ENCODE measurements around the gene ING1. TPM values are rescaled to one million over a fixed set of nuclear protein-coding genes. Genes with fewer than 3 reads are reported as not detected.

Gene ING1
- total and polyA plus RNA-seq, 8 donors: 9.3 to 24.3 (median 21.7) TPM

DNA sequence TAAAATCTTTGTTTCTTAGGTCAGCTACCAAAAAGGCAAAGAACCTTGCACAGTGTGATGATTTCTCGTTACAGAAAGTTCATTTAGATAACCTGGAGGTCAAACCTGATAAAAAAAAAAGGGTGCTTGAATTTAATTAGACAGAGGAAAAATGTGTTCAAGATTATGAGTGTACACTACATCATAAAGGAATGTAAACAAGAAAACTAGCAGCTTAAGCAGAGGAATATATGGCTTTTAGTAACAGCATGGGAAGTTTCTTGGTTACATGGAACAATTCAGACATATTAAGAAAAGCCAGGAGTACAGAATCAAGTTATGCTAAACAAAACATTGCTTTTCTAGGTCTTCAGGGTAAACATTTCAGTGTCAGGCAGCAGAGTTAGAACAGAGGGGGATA is 32.9 kb downstream of the ING1 start:
- H3K27ac ChIP-seq: no peak overlapping the region
- peaks cover 0 to 22% of the 10 kb centered on the region in 2 donors for H3K9me3 ChIP-seq
- DNase-seq (no peak), ATAC-seq (no peak)
- no peaks in the 10 kb centered on the region for H3K27me3 ChIP-seq
- intact Hi-C loops (cut with DNase I): no loop called here
- no peaks in the 10 kb centered on the region for H3K36me3 ChIP-seq
- TF ChIP-seq, protein P1, sequence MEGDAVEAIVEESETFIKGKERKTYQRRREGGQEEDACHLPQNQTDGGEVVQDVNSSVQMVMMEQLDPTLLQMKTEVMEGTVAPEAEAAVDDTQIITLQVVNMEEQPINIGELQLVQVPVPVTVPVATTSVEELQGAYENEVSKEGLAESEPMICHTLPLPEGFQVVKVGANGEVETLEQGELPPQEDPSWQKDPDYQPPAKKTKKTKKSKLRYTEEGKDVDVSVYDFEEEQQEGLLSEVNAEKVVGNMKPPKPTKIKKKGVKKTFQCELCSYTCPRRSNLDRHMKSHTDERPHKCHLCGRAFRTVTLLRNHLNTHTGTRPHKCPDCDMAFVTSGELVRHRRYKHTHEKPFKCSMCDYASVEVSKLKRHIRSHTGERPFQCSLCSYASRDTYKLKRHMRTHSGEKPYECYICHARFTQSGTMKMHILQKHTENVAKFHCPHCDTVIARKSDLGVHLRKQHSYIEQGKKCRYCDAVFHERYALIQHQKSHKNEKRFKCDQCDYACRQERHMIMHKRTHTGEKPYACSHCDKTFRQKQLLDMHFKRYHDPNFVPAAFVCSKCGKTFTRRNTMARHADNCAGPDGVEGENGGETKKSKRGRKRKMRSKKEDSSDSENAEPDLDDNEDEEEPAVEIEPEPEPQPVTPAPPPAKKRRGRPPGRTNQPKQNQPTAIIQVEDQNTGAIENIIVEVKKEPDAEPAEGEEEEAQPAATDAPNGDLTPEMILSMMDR (IDR thresholded peaks at IDR 0.05): no peak
- no peak overlapping the region for H3K4me3 ChIP-seq
- no peaks in the 10 kb centered on the region for H3K4me1 ChIP-seq

DNA sequence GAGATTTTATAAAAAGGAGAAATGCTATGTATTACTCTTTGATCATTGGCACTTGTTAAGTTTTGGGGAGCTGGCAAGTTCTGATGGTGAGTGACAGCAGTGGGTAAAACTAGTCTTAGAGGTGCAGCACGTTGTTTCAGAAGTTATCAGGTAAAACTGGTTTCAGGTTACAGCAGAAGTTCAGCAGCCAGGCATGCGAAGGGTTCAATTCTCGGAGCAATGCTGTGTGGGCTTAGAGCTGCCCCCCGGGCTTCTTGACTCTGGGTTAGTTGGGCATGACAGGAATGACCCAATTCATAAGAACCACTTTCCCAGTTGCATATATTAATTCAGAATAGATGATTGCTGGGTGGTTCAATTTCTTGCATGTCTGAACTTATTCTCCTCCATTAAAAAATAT is 34.8 kb downstream of the ING1 start:
- H3K27ac ChIP-seq: no peak overlapping the region
- no peaks in the 10 kb centered on the region for H3K27me3 ChIP-seq
- no peak for ATAC-seq
- TF ChIP-seq, protein P1 (IDR thresholded peaks at IDR 0.05): no peak
- no peaks in the 10 kb centered on the region for H3K36me3 ChIP-seq
- no peak for DNase-seq
- intact Hi-C loops (cut with DNase I): no loop called here
- H3K4me3 ChIP-seq: no peak overlapping the region
- H3K9me3 ChIP-seq: peaks cover 0 to 16% of the 10 kb centered on the region in 2 donors
- H3K4me1 ChIP-seq: no peaks in the 10 kb centered on the region

- intact Hi-C loops (cut with DNase I): no loop called here
- Histone ChIP-seq H3K36me3 (no peaks in the 10 kb centered on the region), H3K27me3 (no peaks in the 10 kb centered on the region), H3K4me1 (no peaks in the 10 kb centered on the region), H3K9me3 (peaks cover 0 to 3% of the 10 kb centered on the region in 2 donors), H3K27ac (no peak overlapping the region), H3K4me3 (no peak overlapping the region)
- ATAC-seq: no peak
- no peak for DNase-seq
- TF ChIP-seq, protein P1 (IDR thresholded peaks at IDR 0.05): no peak
Measured at GRCh38 chr13:110756219-110756631, 42.7 kb downstream of the ING1 start.

- DNase-seq (no peak), ATAC-seq (no peak)
- intact Hi-C loops (cut with DNase I): no loop called here
- TF ChIP-seq, protein P1 (IDR thresholded peaks at IDR 0.05): no peak
- no peaks in the 10 kb centered on the region for H3K4me1 ChIP-seq
- H3K9me3 ChIP-seq: no peaks in the 10 kb centered on the region
- no peaks in the 10 kb centered on the region for H3K27me3 ChIP-seq
- no peak overlapping the region for H3K4me3 ChIP-seq
- H3K27ac ChIP-seq: no peak overlapping the region
- H3K36me3 ChIP-seq: no peaks in the 10 kb centered on the region
Measured at GRCh38 chr13:110757296-110757695, 43.8 kb downstream of the ING1 start.

- H3K27me3 ChIP-seq: no peaks in the 10 kb centered on the region
- DNase-seq (no peak), ATAC-seq (no peak)
- no peak overlapping the region for H3K27ac ChIP-seq
- intact Hi-C loops (cut with DNase I): no loop called here
- H3K4me3 ChIP-seq: no peak overlapping the region
- no peaks in the 10 kb centered on the region for H3K4me1 ChIP-seq
- no peaks in the 10 kb centered on the region for H3K36me3 ChIP-seq
- TF ChIP-seq, protein P1 (IDR thresholded peaks at IDR 0.05): no peak
- H3K9me3 ChIP-seq: no peaks in the 10 kb centered on the region
Measured at GRCh38 chr13:110758195-110758805, 44.8 kb downstream of the ING1 start.

Measured in left lung (tissue), 10 donors.